Measurements from ENCODE around the gene SFT2D2. TPM values are rescaled to one million over a fixed set of nuclear protein-coding genes. Genes with fewer than 3 reads are reported as not detected.
"Not testable (repeated sequence)": the region's sequence is repeated elsewhere in the genome, so short reads cannot be mapped to it uniquely, and the experiment has no call there.

The SFT2D2 gene
- total RNA-seq: 10 to 100 TPM; 62.9 to 63.9 TPM
- 110 to 136 reads per million in 2 donors for total RNA-seq

- no peaks in the 10 kb centered on the region for H3K9me3 ChIP-seq (ENCODE audit: control insufficient read depth, low read length, poor library complexity, severe bottlenecking)
- Mint-ChIP-seq H3K36me3 (ENCODE audit: low read depth) (peaks cover 4% of the 10 kb centered on the region), H3K27ac (peak within 1 kb of the TSS; percentile 94), H3K4me1 (peaks cover 38% of the 10 kb centered on the region), H3K4me3 (peak within 1 kb of the TSS; percentile 94), H3K27me3 (no peaks in the 10 kb centered on the region)
- DNase-seq (peak; percentile 70 to 75 (median 73)), ATAC-seq (peak; percentile 98)
These were observed at the start of gene SFT2D2 for GRCh38 chr1:168225476-168226190. Gene SFT2D2 (plus strand): TSS chr1:168226004. CDS start chr1:168226080, 76 bp downstream.

- peaks cover 3% of the 10 kb centered on the region for H3K4me1 Mint-ChIP-seq
- no peaks in the 10 kb centered on the region for H3K9me3 ChIP-seq (ENCODE audit: control insufficient read depth, low read length, poor library complexity, severe bottlenecking)
- H3K4me3 Mint-ChIP-seq: no peak overlapping the region
- peaks cover 3% of the 10 kb centered on the region for H3K36me3 Mint-ChIP-seq (ENCODE audit: low read depth)
- peaks cover 14% of the 10 kb centered on the region for H3K27me3 Mint-ChIP-seq
- H3K27ac Mint-ChIP-seq: no peak overlapping the region
- no peak for DNase-seq
- no peak for ATAC-seq
These were observed 47.6 kb upstream of the SFT2D2 start for GRCh38 chr1:168178227-168178637.

GRCh38 chr1:168178638-168179437, 47.0 kb upstream of the SFT2D2 start, which contains the start of gene TIPRL:
Gene TIPRL (plus strand): TSS chr1:168178962. CDS start chr1:168179078, 116 bp downstream.
- DNase-seq (peak; percentile 88 to 93 (median 89)), ATAC-seq (peak; percentile 89)
- Mint-ChIP-seq H3K27me3 (peaks cover 8% of the 10 kb centered on the region), H3K27ac (no peak within 1 kb of the TSS), H3K4me3 (no peak within 1 kb of the TSS), H3K4me1 (peaks cover 3% of the 10 kb centered on the region), H3K36me3 (ENCODE audit: low read depth) (peaks cover 3% of the 10 kb centered on the region)
- no peaks in the 10 kb centered on the region for H3K9me3 ChIP-seq (ENCODE audit: control insufficient read depth, low read length, poor library complexity, severe bottlenecking)

DNA sequence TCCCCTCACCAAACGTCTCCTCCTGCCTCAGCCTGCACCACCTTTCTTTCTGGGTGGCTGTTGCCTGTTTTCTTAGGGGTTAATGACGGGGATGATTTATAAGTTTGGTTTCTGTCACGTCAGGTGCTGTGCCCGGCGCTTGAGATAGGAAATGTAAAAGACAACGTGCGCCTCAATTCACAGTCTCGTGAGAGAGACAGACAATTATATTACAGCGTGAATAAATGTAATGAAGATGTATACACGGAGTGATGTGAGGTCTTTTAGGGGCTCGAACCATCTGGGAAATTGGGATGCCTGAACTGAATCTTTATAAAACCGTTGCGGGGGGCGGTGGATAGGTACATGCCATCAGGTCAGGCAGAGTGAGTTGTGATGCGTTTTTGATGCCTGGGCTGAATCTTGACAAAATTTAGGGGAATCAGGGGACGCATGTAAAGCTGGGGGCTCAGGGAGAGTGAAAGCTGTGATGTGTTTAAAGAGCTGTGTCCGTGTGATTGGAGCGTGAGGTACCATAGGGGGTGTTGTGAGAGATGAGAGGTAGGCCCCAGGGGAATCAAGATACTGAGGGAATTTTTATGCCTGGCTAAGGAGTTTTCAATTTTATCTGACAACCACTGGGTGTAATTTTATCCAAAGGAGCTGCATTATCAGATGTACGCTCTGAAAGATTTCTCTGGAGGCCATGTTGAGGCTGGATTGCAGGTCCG, 46.2 kb upstream of the SFT2D2 start:
- H3K9me3 ChIP-seq (ENCODE audit: control insufficient read depth, low read length, poor library complexity, severe bottlenecking): no peaks in the 10 kb centered on the region
- Mint-ChIP-seq H3K27me3 (peaks cover 7% of the 10 kb centered on the region), H3K4me3 (no peak overlapping the region), H3K27ac (no peak overlapping the region), H3K36me3 (ENCODE audit: low read depth) (peaks cover 3% of the 10 kb centered on the region), H3K4me1 (peaks cover 3% of the 10 kb centered on the region)
- ATAC-seq: no peak
- no peak for DNase-seq

DNA sequence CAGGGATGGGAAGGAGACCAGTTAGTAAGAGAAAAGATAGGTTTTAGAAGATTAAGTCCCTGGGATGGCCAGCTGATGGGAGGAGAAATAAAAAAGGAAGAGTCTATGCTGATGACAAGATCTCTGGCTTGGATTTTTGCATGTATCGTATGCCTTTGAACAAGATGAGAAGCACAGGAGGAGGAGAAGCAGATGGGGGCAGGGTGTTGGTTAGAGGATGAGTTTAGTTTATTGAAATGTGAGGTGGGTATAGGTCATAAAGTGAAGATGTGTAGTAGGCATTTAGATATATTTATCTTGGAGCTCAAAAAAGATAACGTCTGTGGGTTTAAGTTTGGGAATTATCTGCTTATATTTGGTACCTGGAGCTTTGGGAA, 45.7 kb upstream of the SFT2D2 start:
- H3K4me3 Mint-ChIP-seq: no peak overlapping the region
- H3K36me3 Mint-ChIP-seq (ENCODE audit: low read depth): no peaks in the 10 kb centered on the region
- H3K4me1 Mint-ChIP-seq: peaks cover 3% of the 10 kb centered on the region
- no peak for ATAC-seq
- no peak overlapping the region for H3K27ac Mint-ChIP-seq
- no peak for DNase-seq
- H3K9me3 ChIP-seq (ENCODE audit: control insufficient read depth, low read length, poor library complexity, severe bottlenecking): no peaks in the 10 kb centered on the region
- H3K27me3 Mint-ChIP-seq: peaks cover 1% of the 10 kb centered on the region

- ATAC-seq; H3K27ac Mint-ChIP-seq; H3K4me1 Mint-ChIP-seq; H3K27me3 Mint-ChIP-seq; H3K4me3 Mint-ChIP-seq; H3K9me3 ChIP-seq (ENCODE audit: control insufficient read depth, low read length, poor library complexity, severe bottlenecking); H3K36me3 Mint-ChIP-seq (ENCODE audit: low read depth); DNase-seq: not testable (repeated sequence)
These were observed 44.6 kb upstream of the SFT2D2 start for GRCh38 chr1:168181063-168181720.

- DNase-seq: no peak
- Mint-ChIP-seq H3K36me3 (ENCODE audit: low read depth) (no peaks in the 10 kb centered on the region), H3K27ac (peak overlapping the region; percentile 2), H3K4me3 (no peak overlapping the region), H3K27me3 (no peaks in the 10 kb centered on the region), H3K4me1 (peaks cover 3% of the 10 kb centered on the region)
- H3K9me3 ChIP-seq (ENCODE audit: control insufficient read depth, low read length, poor library complexity, severe bottlenecking): no peaks in the 10 kb centered on the region
- ATAC-seq: no peak
These were observed 38.6 kb upstream of the SFT2D2 start for GRCh38 chr1:168187177-168187576.

GRCh38 chr1:168190403-168190802, 35.4 kb upstream of the SFT2D2 start:
- Mint-ChIP-seq H3K4me1 (peaks cover 5% of the 10 kb centered on the region), H3K27me3 (no peaks in the 10 kb centered on the region), H3K36me3 (ENCODE audit: low read depth) (peaks cover 3% of the 10 kb centered on the region), H3K4me3 (no peak overlapping the region), H3K27ac (no peak overlapping the region)
- ATAC-seq: no peak
- no peaks in the 10 kb centered on the region for H3K9me3 ChIP-seq (ENCODE audit: control insufficient read depth, low read length, poor library complexity, severe bottlenecking)
- no peak for DNase-seq

GRCh38 chr1:168195199-168196135, 30.3 kb upstream of the SFT2D2 start:
- no peaks in the 10 kb centered on the region for H3K9me3 ChIP-seq (ENCODE audit: control insufficient read depth, low read length, poor library complexity, severe bottlenecking)
- Mint-ChIP-seq H3K4me1 (peaks cover 6% of the 10 kb centered on the region), H3K27ac (peak overlapping the region; percentile 9), H3K27me3 (no peaks in the 10 kb centered on the region), H3K4me3 (no peak overlapping the region), H3K36me3 (ENCODE audit: low read depth) (peaks cover 7% of the 10 kb centered on the region)
- DNase-seq: no peak
- ATAC-seq: no peak

DNA sequence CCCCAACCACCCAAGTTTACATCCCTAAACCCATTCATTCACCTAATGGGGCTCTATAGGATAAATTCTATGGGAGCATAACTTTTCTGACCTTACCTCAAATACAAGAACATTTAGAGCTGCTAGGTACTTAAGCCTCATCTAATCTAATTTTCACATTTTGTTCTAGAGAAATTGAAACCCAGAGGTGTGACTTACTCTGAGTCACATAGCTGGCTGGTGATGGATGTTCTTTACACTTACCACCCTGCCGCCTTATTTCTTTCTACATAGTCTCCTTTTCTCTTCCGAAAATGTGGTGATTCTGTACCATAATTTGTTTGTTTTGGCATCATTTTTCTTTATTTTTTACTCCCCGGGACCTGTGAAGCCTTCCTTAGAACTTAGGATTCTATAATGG, 26.7 kb upstream of the SFT2D2 start:
- no peak for ATAC-seq
- peaks cover 9% of the 10 kb centered on the region for H3K36me3 Mint-ChIP-seq (ENCODE audit: low read depth)
- no peak overlapping the region for H3K27ac Mint-ChIP-seq
- H3K9me3 ChIP-seq (ENCODE audit: control insufficient read depth, low read length, poor library complexity, severe bottlenecking): no peaks in the 10 kb centered on the region
- peaks cover 6% of the 10 kb centered on the region for H3K4me1 Mint-ChIP-seq
- no peak overlapping the region for H3K4me3 Mint-ChIP-seq
- no peaks in the 10 kb centered on the region for H3K27me3 Mint-ChIP-seq
- DNase-seq: no peak

DNA sequence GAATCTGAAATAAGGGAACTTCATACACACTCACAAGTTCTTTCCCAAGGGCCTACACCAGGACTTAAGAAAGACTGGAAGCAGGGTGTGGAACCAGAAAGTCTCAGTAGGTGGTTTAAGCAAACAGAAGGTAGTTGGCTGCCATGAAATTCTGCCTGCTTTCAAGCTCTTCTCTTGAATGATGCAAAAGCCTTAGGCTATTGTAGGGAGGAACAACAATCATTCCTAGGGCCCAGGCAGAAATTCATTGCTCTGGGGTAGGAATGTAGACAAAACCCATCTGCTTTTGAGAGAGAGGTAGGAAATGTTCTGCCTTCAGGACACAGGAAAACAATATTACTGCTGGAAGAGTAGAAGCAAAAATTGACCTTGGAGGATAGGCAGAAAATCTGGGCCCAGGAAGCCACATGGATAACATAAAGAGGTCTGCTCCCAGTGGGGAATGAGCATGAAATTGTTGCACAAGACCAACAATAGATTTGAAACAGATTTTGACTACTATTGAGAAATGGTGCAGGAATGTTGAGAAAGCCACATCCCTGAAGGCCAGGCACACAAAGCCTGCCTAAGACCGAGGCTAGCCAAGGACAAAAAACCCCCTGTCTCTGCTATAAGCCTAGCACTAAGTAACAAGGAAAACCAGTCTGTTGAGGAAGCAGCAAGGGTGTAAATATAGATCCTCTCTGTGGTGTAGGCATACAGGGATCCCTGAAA, 22.7 kb upstream of the SFT2D2 start:
- no peak overlapping the region for H3K27ac Mint-ChIP-seq
- H3K9me3 ChIP-seq (ENCODE audit: control insufficient read depth, low read length, poor library complexity, severe bottlenecking): no peaks in the 10 kb centered on the region
- no peaks in the 10 kb centered on the region for H3K4me1 Mint-ChIP-seq
- H3K36me3 Mint-ChIP-seq (ENCODE audit: low read depth): peaks cover 2% of the 10 kb centered on the region
- no peaks in the 10 kb centered on the region for H3K27me3 Mint-ChIP-seq
- no peak for ATAC-seq
- no peak for DNase-seq
- H3K4me3 Mint-ChIP-seq: no peak overlapping the region
